GM10847 (cell line): ENCODE measurements around the gene ABHD17C.

Source experiments
- POLR2A ChIP-seq: IDR thresholded peaks from 2 replicates; pipeline ENCODE4 v1.6.1; 2011; ENCODE audit not compliant: insufficient read length; ENCODE audit errors: extremely low read depth

Gene ABHD17C

GRCh38 chr15:80780416-80781221 lies 85.5 kb downstream of the ABHD17C start:
- TF ChIP-seq POLR2A, result no peak

GRCh38 chr15:80783260-80783659 lies 88.2 kb downstream of the ABHD17C start:
- no peak for TF ChIP-seq POLR2A

- no peak for TF ChIP-seq POLR2A
These were observed 90.2 kb downstream of the ABHD17C start for GRCh38 chr15:80785335-80785734.

- TF ChIP-seq POLR2A, result no peak
These were observed 90.8 kb downstream of the ABHD17C start for GRCh38 chr15:80785811-80786354.

GRCh38 chr15:80787316-80787715 lies 92.2 kb downstream of the ABHD17C start:
- TF ChIP-seq POLR2A, result no peak

- TF ChIP-seq POLR2A, result no peak
These were observed 93.4 kb downstream of the ABHD17C start for GRCh38 chr15:80788536-80788935.

GRCh38 chr15:80789296-80789695 lies 94.2 kb downstream of the ABHD17C start:
- no peak for TF ChIP-seq POLR2A

GRCh38 chr15:80789796-80790195 lies 94.7 kb downstream of the ABHD17C start:
- TF ChIP-seq POLR2A, result no peak

- TF ChIP-seq POLR2A, result no peak
These were observed 95.1 kb downstream of the ABHD17C start for GRCh38 chr15:80790236-80790635.

- no peak for TF ChIP-seq POLR2A
These were observed 95.9 kb downstream of the ABHD17C start for GRCh38 chr15:80791004-80791403.

- TF ChIP-seq POLR2A, result no peak
These were observed 101.3 kb downstream of the ABHD17C start for GRCh38 chr15:80796407-80796806.

GRCh38 chr15:80798911-80799310 lies 103.8 kb downstream of the ABHD17C start:
- no peak for TF ChIP-seq POLR2A

GRCh38 chr15:80800067-80800466 lies 105.0 kb downstream of the ABHD17C start:
- no peak for TF ChIP-seq POLR2A

GRCh38 chr15:80801891-80802680 lies 107.0 kb downstream of the ABHD17C start:
- TF ChIP-seq POLR2A, result no peak

GRCh38 chr15:80803580-80804525 lies 108.7 kb downstream of the ABHD17C start:
- no peak for TF ChIP-seq POLR2A
